ENCODE results near the gene FAM83G.
"Not testable (repeated sequence)": the region's sequence is repeated elsewhere in the genome, so short reads cannot be mapped to it uniquely, and the experiment has no call there.

The FAM83G gene

GRCh38 chr17:19023209-19023999 lies 18.8 kb upstream of the FAM83G start:
- no peak for DNase-seq

- no peak for DNase-seq
Observed at GRCh38 chr17:19022747-19023146, 18.2 kb upstream of the FAM83G start.

- no peak for DNase-seq
Observed at GRCh38 chr17:19022128-19022527, 17.6 kb upstream of the FAM83G start.

- DNase-seq: no peak
Observed at GRCh38 chr17:19021622-19022083, 17.1 kb upstream of the FAM83G start.

GRCh38 chr17:19021011-19021621 lies 16.6 kb upstream of the FAM83G start:
- DNase-seq: not testable (repeated sequence)

- no peak for DNase-seq
Observed at GRCh38 chr17:19020016-19020415, 15.5 kb upstream of the FAM83G start.

- no peak for DNase-seq
Observed at GRCh38 chr17:19019041-19019941, 14.7 kb upstream of the FAM83G start.

GRCh38 chr17:19018600-19018950 lies 14.0 kb upstream of the FAM83G start:
- DNase-seq: no peak

- DNase-seq: no peak
Observed at GRCh38 chr17:19017804-19018599, 13.4 kb upstream of the FAM83G start.

GRCh38 chr17:19017401-19017800 lies 12.8 kb upstream of the FAM83G start:
- no peak for DNase-seq

GRCh38 chr17:19016881-19017280 lies 12.3 kb upstream of the FAM83G start:
- no peak for DNase-seq

- DNase-seq: no peak
Observed at GRCh38 chr17:19016297-19016696, 11.7 kb upstream of the FAM83G start.

GRCh38 chr17:19015428-19015827 lies 10.9 kb upstream of the FAM83G start:
- DNase-seq: no peak

GRCh38 chr17:19014628-19015215 lies 10.2 kb upstream of the FAM83G start:
- no peak for DNase-seq

- no peak for DNase-seq
Observed at GRCh38 chr17:19013806-19014627, 9.5 kb upstream of the FAM83G start.

- DNase-seq: no peak
Observed at GRCh38 chr17:19013226-19013625, 8.7 kb upstream of the FAM83G start.

GRCh38 chr17:19012171-19013080 lies 7.9 kb upstream of the FAM83G start:
- DNase-seq: no peak

- DNase-seq: no peak
Observed at GRCh38 chr17:19011581-19011980, 7.0 kb upstream of the FAM83G start.

GRCh38 chr17:19010729-19011505 lies 6.4 kb upstream of the FAM83G start:
- no peak for DNase-seq
